ENCODE measurements around the gene PLD6.

Gene PLD6

DNA sequence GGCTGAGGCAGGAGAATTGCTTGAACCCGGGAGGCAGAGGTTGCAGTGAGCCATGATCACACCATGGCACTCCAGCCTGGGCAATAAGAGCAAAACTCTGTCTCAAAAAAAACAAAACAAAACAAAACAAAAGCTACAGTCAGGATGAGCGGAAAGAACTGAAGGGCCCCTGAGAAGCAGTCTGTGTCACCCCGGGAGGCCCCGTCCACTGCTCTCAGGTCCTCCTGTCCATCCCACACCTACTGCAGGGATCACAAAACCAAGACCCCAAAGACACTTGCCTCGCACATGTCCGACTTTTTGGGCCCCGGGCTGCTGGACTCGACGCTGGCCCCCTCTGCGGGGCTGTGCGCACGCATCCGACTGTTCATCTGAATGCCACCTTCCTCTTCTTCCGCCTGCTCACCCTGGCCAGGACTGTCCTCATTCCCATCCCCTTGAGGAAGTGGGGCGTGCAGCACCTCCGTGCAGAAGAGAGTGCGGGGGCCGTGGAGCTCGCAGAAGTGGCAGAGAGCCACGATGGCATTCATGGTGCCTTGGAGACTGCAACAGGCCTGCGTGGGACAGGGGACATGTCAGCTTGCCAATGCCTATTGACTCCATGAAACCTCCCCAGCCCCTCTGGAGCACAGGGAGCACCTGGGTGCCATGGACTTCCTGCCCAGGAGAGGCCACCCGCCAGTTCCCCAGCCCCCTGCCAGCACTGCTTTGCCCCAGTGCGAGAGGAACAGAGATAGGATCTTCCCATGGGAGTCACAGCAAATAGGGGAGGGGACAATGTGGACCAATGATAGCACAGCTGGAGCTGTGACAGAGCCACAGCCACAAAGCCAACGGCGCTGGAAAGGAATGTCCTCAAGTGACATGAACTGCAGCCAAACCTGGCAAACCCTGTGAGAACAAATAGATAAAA is 21.7 kb upstream of the PLD6 start:
- in situ Hi-C loops (cut with HindIII; ENCODE audit: low sequenced_read_pairs), result loop anchor here (5.0 kb wide), 1 partner anchor 56 kb away; no protein-coding TSS in a partner anchor

DNA sequence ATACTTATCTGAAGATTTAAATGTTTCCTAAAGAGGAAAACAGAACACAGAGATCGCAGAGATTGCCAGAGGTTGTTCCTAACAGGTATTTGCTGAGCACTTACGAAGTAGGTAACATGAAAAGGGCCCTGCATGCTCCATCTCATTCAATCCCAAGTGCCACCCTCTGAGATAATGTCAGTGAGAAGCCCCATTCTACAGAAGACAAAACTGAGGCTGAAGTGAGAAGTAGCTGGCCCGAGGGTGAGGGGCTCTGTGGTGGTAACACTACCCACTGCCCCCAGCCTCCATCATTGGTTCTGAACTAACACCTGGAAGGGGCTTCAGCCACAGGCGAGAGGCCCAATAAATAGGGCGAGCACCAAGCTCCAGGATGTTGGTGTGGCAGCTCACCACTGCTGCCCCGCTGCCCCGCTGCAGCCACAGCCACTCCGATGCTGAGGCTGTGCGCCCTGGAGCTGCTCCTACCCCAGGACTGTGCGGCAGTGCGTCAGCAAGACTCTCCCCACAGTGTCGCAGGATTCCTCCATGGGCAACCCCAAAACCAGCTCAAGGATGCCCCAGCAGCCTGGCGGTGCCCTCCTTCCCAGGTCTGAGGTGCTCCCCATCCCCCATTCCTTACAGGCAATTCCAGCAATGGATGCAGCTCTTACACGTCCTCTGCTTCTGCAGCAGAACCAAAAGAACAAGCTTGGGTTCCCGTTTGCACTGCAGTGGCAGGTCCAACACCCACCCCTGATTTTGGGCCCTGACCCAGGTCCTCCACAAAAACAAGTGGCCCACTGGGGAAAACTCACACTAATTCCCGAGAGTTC is 20.5 kb upstream of the PLD6 start:
- in situ Hi-C loops (cut with HindIII; ENCODE audit: low sequenced_read_pairs), result loop anchor here (5.0 kb wide), 1 partner anchor 54 kb away; no protein-coding TSS in a partner anchor

DNA sequence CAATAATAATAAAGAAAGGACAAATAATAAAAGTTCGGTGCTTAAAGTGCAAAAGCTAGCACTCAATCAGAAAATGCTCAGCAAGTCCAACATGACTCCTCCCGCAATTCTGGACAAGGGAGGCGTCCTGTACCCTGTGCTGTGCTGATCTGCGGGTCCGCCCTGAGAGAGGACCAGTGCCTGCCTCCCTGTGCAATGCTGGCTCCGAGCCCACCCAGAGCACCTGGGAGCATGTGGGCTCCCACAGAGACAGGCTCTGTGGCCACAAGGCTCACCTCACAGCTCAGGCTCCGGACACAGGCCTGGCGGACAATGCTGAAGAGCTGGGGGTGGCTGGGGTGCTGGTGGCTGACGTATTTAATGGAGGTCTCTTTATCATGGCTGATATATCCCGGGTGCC is 19.8 kb upstream of the PLD6 start:
- in situ Hi-C loops (cut with HindIII; ENCODE audit: low sequenced_read_pairs), result loop anchor here (5.0 kb wide), 1 partner anchor 54 kb away; no protein-coding TSS in a partner anchor

DNA sequence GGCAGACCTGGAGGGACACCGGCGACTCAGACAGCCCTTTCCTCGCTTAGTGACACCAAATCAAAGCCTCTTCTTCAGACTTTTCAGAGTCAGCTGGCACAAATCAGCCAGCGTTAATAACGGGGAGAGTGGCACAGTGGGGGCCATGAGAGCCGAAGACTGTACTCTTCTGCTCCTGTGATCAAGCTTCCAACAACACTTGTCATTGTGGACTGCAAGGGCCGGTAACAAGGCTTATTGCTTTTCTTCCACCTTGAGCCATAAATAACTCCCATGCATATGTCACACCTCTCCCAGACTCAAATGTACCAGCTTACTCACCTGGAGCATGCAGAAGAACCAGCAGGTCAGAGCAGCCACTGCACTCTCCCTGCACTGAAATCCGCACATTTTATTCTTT is 18.0 kb upstream of the PLD6 start:
- in situ Hi-C loops (cut with HindIII; ENCODE audit: low sequenced_read_pairs), result no loop called here

DNA sequence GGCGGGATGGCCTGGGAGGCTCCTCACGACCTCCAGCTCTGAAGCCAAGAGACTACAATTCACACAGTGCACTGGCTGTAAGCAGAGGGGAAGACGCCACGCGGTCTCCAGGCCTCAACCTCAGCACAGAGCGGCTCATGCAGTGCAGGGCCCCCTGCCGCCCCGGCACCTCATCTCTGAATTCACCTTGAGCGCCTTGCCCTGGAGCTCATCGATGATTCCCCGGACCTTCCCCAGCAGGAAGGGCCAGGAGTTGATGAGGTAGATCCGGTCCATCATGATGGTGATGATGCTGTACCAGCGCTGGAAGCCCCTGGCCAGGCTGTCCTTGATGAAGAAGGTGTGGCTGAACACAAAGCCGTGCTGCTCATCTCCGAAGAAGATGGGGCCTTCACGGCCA is 17.6 kb upstream of the PLD6 start:
- in situ Hi-C loops (cut with HindIII; ENCODE audit: low sequenced_read_pairs), result no loop called here

DNA sequence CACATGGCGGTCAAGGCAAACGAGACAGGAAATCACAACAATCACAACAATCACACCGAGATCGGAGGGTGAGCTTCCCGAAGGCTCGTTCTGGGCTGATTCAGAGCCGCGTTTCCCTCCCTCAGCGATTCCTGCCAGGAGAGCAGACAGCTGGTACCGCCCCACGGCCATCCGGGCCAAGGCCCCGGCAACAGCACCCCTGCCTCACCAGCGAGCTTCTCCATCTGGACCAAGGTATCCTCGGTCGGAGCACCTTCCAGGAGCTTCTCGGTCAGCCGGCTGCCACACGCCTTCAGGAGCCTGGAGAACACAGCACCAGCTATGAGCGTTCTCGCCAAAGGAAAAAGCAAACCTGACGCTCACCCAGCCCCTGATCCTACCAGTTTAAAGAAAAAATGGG is 15.2 kb upstream of the PLD6 start:
- in situ Hi-C loops (cut with HindIII; ENCODE audit: low sequenced_read_pairs), result no loop called here

DNA sequence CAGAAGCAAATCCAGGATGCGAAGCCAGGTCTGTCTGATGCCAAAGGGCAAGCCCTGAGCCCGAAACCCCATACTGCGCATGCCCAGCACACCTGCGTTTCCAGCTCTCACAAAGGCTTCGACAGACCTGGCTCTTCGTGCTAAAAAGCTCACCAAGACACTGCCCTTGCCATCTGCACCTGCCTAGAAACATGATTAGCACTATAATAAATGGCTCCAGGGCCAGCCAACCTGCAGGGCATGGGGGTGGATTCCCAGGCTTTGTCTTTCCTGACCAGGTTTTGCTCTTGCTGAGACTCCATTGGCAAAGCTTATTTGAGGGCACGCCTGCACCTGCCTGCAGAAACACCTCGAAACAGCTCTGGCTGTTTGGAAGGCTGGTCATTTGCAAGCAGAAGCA is 14.4 kb upstream of the PLD6 start:
- in situ Hi-C loops (cut with HindIII; ENCODE audit: low sequenced_read_pairs), result no loop called here

DNA sequence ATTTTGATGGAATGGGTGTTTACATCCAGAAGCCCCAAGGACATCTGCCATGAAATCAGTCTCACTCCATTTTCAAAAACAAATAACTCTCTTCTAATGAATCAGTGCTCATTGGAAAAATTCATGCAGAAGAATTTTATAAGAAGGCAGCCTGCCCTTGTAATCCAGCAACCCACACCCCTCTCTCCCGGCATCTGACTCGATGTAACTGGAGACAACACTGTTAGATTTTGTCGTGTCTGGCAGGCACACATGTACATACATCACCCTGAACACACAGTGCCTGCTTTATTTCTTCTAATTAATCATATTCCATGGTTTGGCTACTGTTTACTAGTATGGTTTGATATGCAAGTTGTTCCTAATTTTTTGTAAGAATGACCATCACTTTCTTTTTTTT is 11.9 kb upstream of the PLD6 start:
- in situ Hi-C loops (cut with HindIII; ENCODE audit: low sequenced_read_pairs), result no loop called here

DNA sequence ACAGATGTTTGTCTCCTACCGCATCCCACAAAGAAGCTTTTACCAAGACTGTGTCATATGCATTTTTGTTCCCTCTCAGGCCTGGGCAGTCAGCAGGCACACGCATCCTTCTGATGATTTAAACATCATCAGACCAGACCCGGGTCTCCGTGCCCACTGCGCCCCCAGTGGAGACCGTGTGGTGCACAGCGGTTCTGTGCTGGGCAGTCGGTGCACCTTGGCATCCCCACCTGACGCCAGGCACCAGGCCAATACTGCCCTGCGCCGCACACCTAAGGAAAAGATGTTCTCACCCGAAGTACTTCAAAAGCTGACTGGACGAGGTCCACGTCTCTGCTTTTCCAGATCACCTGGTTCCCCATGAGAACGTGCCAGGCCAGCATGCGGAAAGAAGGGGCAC is 10.6 kb upstream of the PLD6 start:
- in situ Hi-C loops (cut with HindIII; ENCODE audit: low sequenced_read_pairs), result no loop called here

DNA sequence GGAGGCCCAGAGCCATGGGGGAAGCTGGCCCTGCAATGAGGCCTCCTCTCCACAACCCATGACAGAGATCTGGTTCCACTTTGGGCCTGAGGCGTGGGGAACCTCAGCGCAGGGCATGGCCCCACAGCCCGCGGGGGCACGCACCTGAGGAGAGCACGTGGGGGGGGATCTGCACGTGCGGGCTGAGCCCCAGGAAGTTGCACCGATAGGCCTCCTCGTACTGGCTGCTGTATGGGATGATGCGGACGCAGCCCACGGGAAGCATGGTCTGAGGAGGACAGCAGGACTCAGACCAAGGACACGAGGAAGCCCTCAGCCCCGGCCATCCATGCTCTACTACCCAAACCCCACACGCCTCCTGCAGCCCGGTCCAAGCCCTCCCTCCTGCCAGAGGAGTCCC is 10.1 kb upstream of the PLD6 start:
- in situ Hi-C loops (cut with HindIII; ENCODE audit: low sequenced_read_pairs), result no loop called here

DNA sequence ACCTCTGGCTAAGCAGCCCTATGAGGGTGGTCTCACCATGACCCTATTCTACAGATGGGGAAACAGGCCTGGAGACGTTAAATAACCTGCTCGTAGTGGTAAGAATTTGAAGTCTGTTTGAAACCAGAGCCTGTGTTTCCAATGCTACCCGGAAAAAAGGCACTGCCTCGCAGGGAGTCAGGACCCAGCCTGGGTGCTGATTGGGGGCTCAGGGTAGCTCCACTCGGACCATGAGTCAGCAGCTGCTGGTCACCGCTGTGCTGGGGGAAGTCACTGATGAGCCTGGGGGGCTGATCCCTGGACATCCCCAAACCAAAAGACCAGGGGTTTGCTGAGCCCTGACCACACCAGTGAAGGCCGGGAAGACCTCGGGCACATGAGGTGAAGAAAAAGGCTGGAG is 9.4 kb upstream of the PLD6 start:
- in situ Hi-C loops (cut with HindIII; ENCODE audit: low sequenced_read_pairs), result no loop called here

DNA sequence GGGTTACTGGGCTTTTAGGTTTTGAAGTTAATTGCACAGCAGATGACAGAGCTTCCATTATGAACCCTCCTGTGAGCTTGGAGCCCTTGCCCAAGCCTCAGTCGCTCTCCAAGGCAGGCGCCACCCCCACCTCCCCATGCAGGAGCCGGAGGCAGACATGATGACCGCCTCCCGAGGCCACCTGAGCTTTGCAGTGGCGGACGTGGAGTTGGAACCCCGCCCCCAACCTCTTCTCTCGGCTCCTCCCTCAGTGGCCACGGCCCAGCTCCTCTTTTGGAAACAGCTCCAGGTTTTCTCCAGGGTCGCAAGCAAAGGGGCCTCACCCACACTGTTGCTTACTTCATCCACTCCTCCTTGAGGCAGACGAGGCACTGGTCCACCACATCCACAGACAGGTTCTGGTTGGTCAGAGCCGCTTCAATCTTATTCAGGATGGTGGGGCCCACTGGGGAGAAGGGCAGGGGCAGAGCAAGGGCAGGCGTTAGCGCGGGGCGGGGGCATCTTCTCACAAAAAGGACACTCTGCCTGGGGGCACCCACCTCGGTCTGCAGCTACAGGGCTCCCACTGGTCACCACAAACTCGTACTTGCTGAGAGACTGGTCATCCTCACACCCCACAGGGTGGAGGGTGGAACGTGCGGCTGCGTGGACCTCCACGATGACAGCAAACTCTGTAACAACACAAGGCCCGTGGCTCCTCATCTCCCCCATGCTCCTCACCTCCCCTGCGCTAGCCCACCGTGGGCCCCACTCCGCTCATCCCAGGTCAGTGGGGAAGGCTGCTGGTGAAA is 8.7 kb upstream of the PLD6 start:
- in situ Hi-C loops (cut with HindIII; ENCODE audit: low sequenced_read_pairs), result no loop called here

DNA sequence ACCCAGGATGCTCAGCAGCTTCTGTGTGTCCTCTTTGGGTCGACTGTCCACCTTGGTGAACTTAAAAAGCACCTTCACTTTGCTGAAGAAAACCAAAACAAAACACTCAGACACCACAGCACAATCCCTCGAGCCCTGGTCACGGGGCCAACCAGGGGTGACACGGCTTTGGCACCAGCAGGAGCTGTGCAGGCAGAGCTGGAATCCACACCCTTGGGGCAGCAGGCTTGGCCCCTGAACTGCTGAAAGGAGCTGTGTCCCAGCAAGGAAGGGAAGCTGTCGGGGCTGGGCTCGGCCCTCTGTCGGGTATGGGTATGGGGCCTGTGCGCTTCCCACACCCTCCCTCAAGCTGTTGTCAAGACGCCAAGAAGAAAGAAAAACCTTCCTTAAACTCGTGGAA is 7.6 kb upstream of the PLD6 start:
- in situ Hi-C loops (cut with HindIII; ENCODE audit: low sequenced_read_pairs), result no loop called here

DNA sequence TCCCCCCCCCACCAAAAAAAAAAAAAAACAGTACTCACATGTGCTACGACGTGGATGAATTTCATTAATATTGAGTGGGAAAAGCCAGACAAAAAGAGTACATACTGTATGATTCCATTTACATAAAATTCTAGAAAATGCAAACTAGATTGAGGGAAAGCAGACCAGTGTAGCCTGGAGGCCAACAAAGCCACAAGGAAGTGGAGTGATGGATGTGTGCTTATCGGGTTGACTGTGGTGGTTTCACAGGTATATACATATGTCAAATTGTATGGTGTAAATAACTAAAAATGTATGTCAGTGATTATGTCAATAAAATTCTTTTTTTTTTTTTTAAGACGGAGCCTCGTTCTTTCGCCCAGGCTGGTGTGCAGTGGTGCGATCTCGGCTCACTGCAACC is 1.9 kb upstream of the PLD6 start:
- in situ Hi-C loops (cut with HindIII; ENCODE audit: low sequenced_read_pairs), result no loop called here

DNA sequence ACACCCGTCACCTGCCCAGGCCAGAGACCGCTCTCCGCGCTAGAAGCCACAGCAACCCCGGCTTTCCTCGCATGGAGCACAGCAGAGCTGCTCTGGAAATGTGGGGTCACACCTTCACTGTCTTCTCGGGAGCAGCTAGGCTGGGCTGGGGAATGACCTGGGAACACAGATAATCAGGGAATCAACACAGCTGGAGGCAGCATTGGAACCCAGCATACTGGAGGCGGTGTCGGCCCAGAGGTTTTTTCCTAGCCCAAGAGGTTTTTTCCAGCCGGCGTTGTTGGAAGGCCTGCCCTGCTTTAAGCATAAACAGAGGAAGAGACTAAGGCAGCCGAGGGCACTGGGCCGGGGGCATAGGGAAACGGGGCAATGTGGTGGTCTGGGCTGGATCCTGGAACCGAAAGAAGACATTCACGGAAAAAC is 791 bp upstream of the PLD6 start:
- in situ Hi-C loops (cut with HindIII; ENCODE audit: low sequenced_read_pairs), result no loop called here

DNA sequence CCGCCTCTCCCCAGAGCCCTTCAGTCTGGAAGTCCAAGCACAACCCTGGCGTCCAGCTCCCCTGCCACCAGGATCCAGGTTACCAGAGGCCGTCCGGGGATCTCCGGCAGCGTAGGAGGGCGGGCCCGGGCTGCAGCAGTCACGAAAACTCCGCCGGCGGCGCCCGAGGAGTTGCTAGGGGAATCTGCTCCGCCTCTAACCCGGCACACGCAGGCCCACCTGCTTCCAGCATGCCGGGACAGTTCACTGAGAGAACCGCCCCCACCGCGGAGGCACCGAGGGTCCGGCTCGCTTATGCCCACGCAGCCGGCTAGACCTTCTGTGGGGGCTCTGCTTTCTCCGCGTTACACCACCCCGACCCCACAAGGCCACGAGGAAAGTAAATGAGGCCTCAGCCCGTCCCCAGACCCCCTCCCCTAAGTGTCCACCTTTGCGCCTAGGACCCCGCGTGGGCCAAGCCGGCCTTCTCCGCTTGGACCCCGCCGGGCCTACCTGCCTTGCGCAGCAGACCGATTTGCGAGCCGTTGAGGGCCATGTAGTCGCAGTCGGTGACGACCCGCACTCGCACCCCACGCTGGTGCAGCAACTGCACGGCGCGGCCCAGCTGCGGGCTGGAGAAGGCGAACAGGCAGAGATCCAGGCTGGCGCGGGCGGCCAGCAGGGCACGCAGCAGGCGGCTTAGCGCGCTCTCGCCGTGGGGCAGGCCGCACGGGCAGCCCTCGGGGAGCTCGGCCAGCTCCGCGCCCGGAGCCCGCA is 587 bp downstream of the PLD6 start:
- in situ Hi-C loops (cut with HindIII; ENCODE audit: low sequenced_read_pairs), result no loop called here

DNA sequence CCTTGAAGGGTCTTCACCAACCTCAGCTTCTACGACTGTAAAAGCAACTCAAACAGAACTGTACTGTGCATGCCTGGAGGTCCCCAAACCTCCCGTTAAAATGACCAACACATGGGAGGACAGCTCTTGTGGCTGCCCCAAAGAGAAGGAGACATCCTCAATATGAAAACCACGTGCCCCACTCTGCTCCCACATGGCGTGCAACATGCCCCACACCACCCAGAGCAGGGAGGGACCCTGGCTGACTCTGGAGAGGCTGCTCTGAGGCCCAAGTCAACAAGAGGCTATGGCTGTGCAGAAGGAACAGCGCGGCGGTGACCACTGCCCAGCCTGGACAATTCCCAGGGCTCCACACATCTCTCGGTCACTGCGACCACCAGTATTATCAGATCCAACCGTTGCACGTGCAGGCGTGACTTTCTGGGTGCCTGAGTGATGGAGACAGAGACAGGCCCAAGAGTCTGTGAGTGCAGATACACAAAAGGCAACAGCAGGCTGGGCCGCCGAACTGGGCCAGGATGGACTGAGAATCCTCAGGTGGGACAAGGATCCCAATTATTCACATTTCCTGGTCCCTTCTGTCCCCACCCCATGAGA is 1.4 kb downstream of the PLD6 start:
- in situ Hi-C loops (cut with HindIII; ENCODE audit: low sequenced_read_pairs), result no loop called here

DNA sequence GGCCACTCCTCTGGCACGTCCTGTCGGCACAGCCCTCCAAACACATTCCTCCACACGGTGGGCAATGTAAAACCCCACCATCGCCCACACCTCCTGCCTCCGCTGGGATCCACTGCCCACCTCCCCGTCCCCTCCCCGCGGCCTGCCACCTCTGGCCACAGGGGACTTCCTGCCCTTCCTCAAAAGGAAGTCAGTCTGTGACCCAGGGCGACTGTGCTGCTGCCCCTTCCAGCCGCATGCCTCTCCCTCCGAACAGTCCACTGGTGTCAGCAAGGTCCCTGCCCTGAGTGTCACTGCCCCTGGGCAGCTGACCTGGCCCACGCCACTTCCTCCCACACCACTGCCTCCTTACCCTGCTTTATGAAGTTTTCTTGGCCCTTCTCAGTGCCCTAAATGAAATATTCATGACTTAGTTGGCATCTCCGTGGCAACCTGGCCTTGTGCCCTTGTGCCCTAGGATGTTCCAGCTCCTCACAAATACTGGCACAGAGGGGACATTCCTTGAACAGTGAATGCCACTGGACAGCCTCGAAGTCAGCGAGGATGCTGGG is 2.0 kb downstream of the PLD6 start:
- in situ Hi-C loops (cut with HindIII; ENCODE audit: low sequenced_read_pairs), result no loop called here

DNA sequence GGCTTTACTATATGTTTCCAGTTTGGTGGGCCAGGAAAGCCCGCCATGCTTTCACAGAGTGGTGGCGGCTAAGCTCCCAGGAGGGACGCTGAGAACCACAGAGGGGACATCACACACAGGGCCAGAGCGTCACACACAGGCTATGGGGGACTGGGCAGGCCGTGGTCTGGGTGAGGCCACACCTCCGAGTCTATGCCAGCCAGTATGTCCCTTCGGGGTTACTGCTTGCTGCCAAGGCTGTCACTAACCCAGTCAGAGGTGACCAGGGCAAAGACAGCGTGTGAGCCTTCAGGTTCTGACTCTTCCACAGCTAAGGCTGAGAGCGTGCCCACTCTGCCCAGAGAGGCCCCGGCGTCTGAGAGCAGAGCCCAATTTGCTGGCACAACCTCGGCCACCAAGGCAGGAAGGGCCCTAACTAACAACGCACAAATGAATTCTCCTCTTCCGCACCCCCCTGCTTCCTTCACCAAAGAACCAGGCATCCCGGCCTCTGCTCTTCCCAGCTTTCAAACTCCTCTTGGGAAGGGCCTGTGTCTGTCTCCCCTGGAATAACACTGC is 2.9 kb downstream of the PLD6 start:
- in situ Hi-C loops (cut with HindIII; ENCODE audit: low sequenced_read_pairs), result no loop called here

All from endothelial cell of hepatic sinusoid (primary cell).